Naive thymus-derived CD4-positive, alpha-beta T cell (primary cell): Measurements from ENCODE around the gene ILK. TPM values are rescaled to one million over a fixed set of nuclear protein-coding genes. Genes with fewer than 3 reads are reported as not detected.

ENCODE experiments used
- ATAC-seq: fragments of 150-1000 bp; cut with Tn5 transposase; 2 replicates; pipeline ENCODE4 v1.10.0; 2021; ENCODE audit warnings: mild to moderate bottlenecking, moderate library complexity
- CTCF ChIA-PET: fragments of 350-600 bp; sonication (Branson Sonifier 250); formaldehyde crosslinking; loops from one replicate; lab custom pipeline; 2021; ENCODE audit warnings: antibody characterized with exemption; lab: Charles Lee
- POLR2A ChIA-PET: fragments of 350-600 bp; sonication (Branson Sonifier 250); formaldehyde crosslinking; loops from one replicate; lab custom pipeline; 2021; ENCODE audit warnings: antibody characterized with exemption, inconsistent platforms; lab: Charles Lee
- DNase-seq, 9 donors: peaks; one replicate each; pipeline versions ENCODE4 v3.0.0 to v3.0.0-alpha.2; 2020 to 2022; ENCODE audit warnings: mixed read lengths in 1 of 9
- H3K27ac ChIP-seq: one replicate; pipeline ENCODE4 v1.7.0; 2013; ENCODE audit warnings: mild to moderate bottlenecking, low read depth, low read length, moderate library complexity
- H3K27me3 ChIP-seq, 2 donors: one replicate each; pipeline ENCODE4 v1.7.0; 2013; ENCODE audit warnings: low read length in 2 of 2, mild to moderate bottlenecking in 2 of 2, moderate library complexity in 2 of 2; ENCODE audit not compliant: control insufficient read depth in 2 of 2, insufficient read depth in 2 of 2
- H3K36me3 ChIP-seq, 3 experiments: 1 replicate in 2 of 3; 2 replicates in 1 of 3; pipeline ENCODE4 v1.7.0; 2013; ENCODE audit warnings: low read length in 3 of 3, mild to moderate bottlenecking in 3 of 3, moderate library complexity in 1 of 3; ENCODE audit not compliant: insufficient read depth in 3 of 3, control insufficient read depth in 2 of 3
- H3K4me1 ChIP-seq, 2 donors: one replicate each; pipeline ENCODE4 v1.7.0; 2013; ENCODE audit warnings: low read length in 2 of 2, mild to moderate bottlenecking in 2 of 2, moderate library complexity in 1 of 2; ENCODE audit not compliant: control insufficient read depth in 2 of 2, insufficient read depth in 2 of 2
- H3K4me3 ChIP-seq: 2 replicates; pipeline ENCODE4 v1.7.0; 2013; ENCODE audit warnings: mild to moderate bottlenecking, low read length
- H3K9me3 ChIP-seq, 3 experiments: 1 replicate in 2 of 3; 2 replicates in 1 of 3; pipeline ENCODE4 v1.7.0; 2013; ENCODE audit warnings: low read length in 3 of 3; ENCODE audit not compliant: control insufficient read depth in 2 of 3
- H3K27ac Mint-ChIP-seq, 9 donors: one replicate each; pipeline ENCODE4 v1.8.0; 2020 to 2022; ENCODE audit warnings: mixed read lengths in 9 of 9, mild to moderate bottlenecking in 8 of 9, moderate library complexity in 5 of 9, inconsistent platforms in 2 of 9
- H3K27me3 Mint-ChIP-seq, 5 donors: one replicate each; pipeline ENCODE4 v1.8.0; 2021 to 2022; ENCODE audit warnings: mixed read lengths in 5 of 5, mild to moderate bottlenecking in 1 of 5
- H3K36me3 Mint-ChIP-seq, 5 donors: one replicate each; pipeline ENCODE4 v1.8.0; 2020 to 2022; ENCODE audit warnings: mixed read lengths in 5 of 5, mild to moderate bottlenecking in 3 of 5, inconsistent platforms in 1 of 5
- H3K4me1 Mint-ChIP-seq, 7 donors: one replicate each; pipeline ENCODE4 v1.8.0; 2020 to 2022; ENCODE audit warnings: mixed read lengths in 7 of 7, mild to moderate bottlenecking in 3 of 7, inconsistent platforms in 1 of 7
- H3K4me3 Mint-ChIP-seq, 10 donors: one replicate each; pipeline ENCODE4 v1.8.0; 2020 to 2022; ENCODE audit warnings: mild to moderate bottlenecking in 10 of 10, mixed read lengths in 10 of 10, moderate library complexity in 6 of 10, inconsistent platforms in 2 of 10
- H3K9me3 Mint-ChIP-seq, 11 donors: one replicate each; pipeline ENCODE4 v1.8.0; 2020 to 2022; ENCODE audit warnings: mixed read lengths in 11 of 11, mild to moderate bottlenecking in 4 of 11, inconsistent platforms in 1 of 11, moderate library complexity in 1 of 11
- intact Hi-C, 2 donors: fragments of 100-400 bp; cut with micrococcal nuclease; formaldehyde crosslinking; loops; one replicate each; pipeline ENCODE4 v1.15.1; 2023
- polyA plus RNA-seq, 2 donors: library from polyadenylated mRNA; unstranded; fragments of 300-500 nt; fragmentation: Illumina TruSeq; gene quantifications; one replicate each; pipeline ENCODE4 v1.2.3, GENCODE V29; 2021
- total RNA-seq, 6 experiments: library from RNA in 5 of 6; stranded (reverse) in 5 of 6; gene quantifications; 1 replicate in 5 of 6; 2 replicates in 1 of 6; pipeline ENCODE4 v1.2.3 and lab custom pipeline; 2021 to 2026

ILK gene
- total and polyA plus RNA-seq, 7 experiments from 2014 or later: 34.4 to 165 (median 79.7) TPM

DNA sequence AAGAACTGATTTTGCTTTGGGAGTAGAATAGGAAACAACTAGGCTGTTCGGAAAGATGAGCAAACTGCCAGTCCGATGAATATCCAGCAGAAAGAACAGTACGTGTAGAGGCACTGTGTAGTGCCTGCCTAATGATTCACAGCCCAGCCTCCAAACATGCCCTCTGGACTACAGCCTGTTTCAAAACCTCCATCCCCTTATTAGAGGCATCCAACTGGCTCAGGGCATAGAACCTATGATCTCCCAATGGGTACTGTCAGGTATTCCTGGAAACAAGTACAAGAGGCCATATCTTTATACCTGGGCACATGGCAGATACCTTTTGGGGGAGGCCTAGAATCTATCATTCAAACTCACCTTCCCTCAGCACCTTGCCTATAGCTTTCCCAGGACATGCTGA is 5.0 kb upstream of the ILK start:
- Mint-ChIP-seq H3K4me3 (no peak overlapping the region), H3K4me1 (peaks cover 26 to 56% (median 41%) of the 10 kb centered on the region in 7 donors), H3K27me3 (no peaks in the 10 kb centered on the region), H3K27ac (peak overlapping the region in 5 of 9 donors; percentile 13 to 60 (median 32)), H3K9me3 (no peaks in the 10 kb centered on the region), H3K36me3 (peaks cover 19 to 50% (median 34%) of the 10 kb centered on the region in 5 donors)
- intact Hi-C loops: no loop called here
- peaks cover 17% of the 10 kb centered on the region in 2 donors for H3K4me1 ChIP-seq
- H3K36me3 ChIP-seq: peaks cover 10 to 67% (median 12%) of the 10 kb centered on the region in 3 experiments
- no peaks in the 10 kb centered on the region for H3K9me3 ChIP-seq
- H3K4me3 ChIP-seq: no peak overlapping the region
- H3K27me3 ChIP-seq: no peaks in the 10 kb centered on the region
- no peak for DNase-seq
- CTCF ChIA-PET: no interaction called here
- H3K27ac ChIP-seq: no peak overlapping the region
- POLR2A ChIA-PET: interaction anchor here (0.6 to 1.4 kb wide), 2 partner anchors 20 to 116 kb away, joined by 3 to 4 read pairs; no protein-coding TSS in a partner anchor
- no peak for ATAC-seq

DNA sequence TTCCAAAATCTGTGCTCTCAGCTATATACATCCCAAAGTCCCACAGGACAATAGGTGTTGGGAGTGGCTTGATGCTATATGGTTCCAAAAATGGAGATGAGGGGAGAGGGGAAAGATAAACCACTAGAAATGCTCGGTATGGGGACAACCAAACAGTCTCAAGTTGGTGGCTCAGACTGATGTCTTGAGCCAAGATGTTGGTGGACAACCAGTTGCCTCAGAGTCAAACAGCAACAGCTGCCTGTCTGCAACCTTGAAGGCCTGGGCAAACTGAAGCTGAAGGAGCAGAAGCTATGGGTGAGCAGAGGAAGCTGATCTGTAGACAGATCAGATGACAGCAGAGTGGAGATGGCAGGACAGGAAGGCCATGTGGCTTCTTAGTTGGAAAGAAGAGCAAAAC is 4.1 kb upstream of the ILK start:
- Mint-ChIP-seq H3K27ac (peak overlapping the region in 4 of 9 donors; percentile 32 to 60 (median 48)), H3K4me1 (peaks cover 22 to 47% (median 32%) of the 10 kb centered on the region in 7 donors), H3K27me3 (no peaks in the 10 kb centered on the region), H3K36me3 (peaks cover 19 to 41% (median 30%) of the 10 kb centered on the region in 5 donors), H3K9me3 (no peaks in the 10 kb centered on the region), H3K4me3 (no peak overlapping the region)
- H3K9me3 ChIP-seq: no peaks in the 10 kb centered on the region
- ATAC-seq: no peak
- peaks cover 10 to 68% (median 12%) of the 10 kb centered on the region in 3 experiments for H3K36me3 ChIP-seq
- ChIA-PET POLR2A (interaction anchor here (1.1 kb wide), 1 partner anchor 12 kb away, joined by 4 read pairs; the partner anchor contains the start of gene TAF10), CTCF (interaction anchor here (1.0 to 1.4 kb wide), 2 partner anchors 19 to 22 kb away, joined by 3 read pairs; no protein-coding TSS in a partner anchor)
- no peak overlapping the region for H3K4me3 ChIP-seq
- no peak for DNase-seq
- H3K27ac ChIP-seq: no peak overlapping the region
- no peaks in the 10 kb centered on the region for H3K27me3 ChIP-seq
- intact Hi-C loops: no loop called here
- H3K4me1 ChIP-seq: peaks cover 17 to 18% of the 10 kb centered on the region in 2 donors

DNA sequence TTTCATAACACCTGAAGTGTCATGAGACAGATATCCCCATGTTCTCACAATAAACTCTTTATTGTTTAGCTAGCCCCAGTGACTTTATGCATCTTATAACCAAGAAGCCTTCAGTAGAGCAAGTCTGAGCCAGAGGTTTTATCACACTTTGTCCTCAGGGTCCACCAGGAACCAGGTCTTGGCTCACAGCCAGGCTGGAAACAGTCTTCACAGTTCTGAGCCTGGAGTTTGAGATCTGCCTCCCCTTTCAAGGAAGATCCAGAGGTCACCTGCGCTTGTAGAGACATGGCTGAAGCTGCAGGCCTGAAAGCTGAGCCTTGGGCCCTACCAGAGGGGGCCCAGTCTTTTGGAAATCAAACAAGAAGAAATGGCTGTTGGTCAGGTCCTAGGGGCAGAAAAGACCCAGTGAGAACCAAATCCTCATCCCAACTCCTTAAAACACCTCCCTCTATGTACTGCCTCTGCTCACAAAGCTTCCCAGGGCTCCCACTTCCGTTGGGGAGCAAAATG is 3.6 kb upstream of the ILK start:
- ChIA-PET POLR2A (interaction anchor here (1.1 kb wide), 1 partner anchor 12 kb away, joined by 4 read pairs; the partner anchor contains the start of gene TAF10), CTCF (interaction anchor here (1.0 to 1.4 kb wide), 2 partner anchors 19 to 22 kb away, joined by 3 read pairs; no protein-coding TSS in a partner anchor)
- Mint-ChIP-seq H3K27ac (peak overlapping the region in 2 of 9 donors; percentile 32 to 43), H3K4me3 (no peak overlapping the region), H3K9me3 (no peaks in the 10 kb centered on the region), H3K4me1 (peaks cover 20 to 44% (median 28%) of the 10 kb centered on the region in 7 donors), H3K36me3 (peaks cover 19 to 39% (median 26%) of the 10 kb centered on the region in 5 donors), H3K27me3 (no peaks in the 10 kb centered on the region)
- no peak for ATAC-seq
- intact Hi-C loops: loop anchor here in 1 of 2 donors (10.0 kb wide), 1 partner anchor 915 kb away; the partner anchor contains the start of genes TRIM22 and TRIM5
- H3K36me3 ChIP-seq: peaks cover 10 to 65% (median 12%) of the 10 kb centered on the region in 3 experiments
- H3K27me3 ChIP-seq: no peaks in the 10 kb centered on the region
- H3K9me3 ChIP-seq: no peaks in the 10 kb centered on the region
- no peak overlapping the region for H3K27ac ChIP-seq
- peaks cover 20 to 23% of the 10 kb centered on the region in 2 donors for H3K4me1 ChIP-seq
- H3K4me3 ChIP-seq: no peak overlapping the region
- DNase-seq: no peak

DNA sequence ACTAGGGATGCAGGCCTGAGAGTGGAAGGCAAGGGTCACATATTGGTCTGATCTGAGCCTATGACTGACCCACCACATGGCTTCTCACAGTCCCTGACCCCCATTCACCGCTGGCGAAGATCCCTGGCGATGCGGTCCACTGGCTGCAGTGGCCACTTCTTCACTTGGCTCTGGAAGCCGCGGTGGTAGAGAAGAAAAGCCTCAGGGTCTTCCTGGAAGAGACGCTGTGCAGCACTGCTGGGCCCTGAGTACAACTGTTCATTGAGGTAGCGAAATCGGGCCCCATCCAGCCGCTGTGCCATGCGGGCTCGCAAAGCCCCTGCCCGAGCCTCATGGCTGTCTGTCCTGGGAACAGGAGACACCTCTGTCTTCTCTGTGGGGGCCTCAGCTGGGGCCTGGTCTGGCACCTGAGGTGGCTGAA is 2.5 kb upstream of the ILK start:
- ChIA-PET CTCF (no interaction called here), POLR2A (no interaction called here)
- intact Hi-C loops: loop anchor here in 1 of 2 donors (10.0 kb wide), 1 partner anchor 916 kb away; the partner anchor contains the start of genes TRIM22 and TRIM5
- H3K27ac ChIP-seq: no peak overlapping the region
- Mint-ChIP-seq H3K9me3 (no peaks in the 10 kb centered on the region), H3K4me3 (peak overlapping the region in 2 of 10 donors; percentile 18 to 39), H3K4me1 (peaks cover 18 to 37% (median 28%) of the 10 kb centered on the region in 7 donors), H3K27ac (peak overlapping the region in 1 of 9 donors; percentile 72), H3K27me3 (no peaks in the 10 kb centered on the region), H3K36me3 (peaks cover 17 to 32% (median 24%) of the 10 kb centered on the region in 5 donors)
- no peak overlapping the region for H3K4me3 ChIP-seq
- peaks cover 31 to 32% of the 10 kb centered on the region in 2 donors for H3K4me1 ChIP-seq
- H3K27me3 ChIP-seq: no peaks in the 10 kb centered on the region
- H3K36me3 ChIP-seq: peaks cover 10 to 60% (median 12%) of the 10 kb centered on the region in 3 experiments
- DNase-seq (no peak), ATAC-seq (no peak)
- H3K9me3 ChIP-seq: no peaks in the 10 kb centered on the region

DNA sequence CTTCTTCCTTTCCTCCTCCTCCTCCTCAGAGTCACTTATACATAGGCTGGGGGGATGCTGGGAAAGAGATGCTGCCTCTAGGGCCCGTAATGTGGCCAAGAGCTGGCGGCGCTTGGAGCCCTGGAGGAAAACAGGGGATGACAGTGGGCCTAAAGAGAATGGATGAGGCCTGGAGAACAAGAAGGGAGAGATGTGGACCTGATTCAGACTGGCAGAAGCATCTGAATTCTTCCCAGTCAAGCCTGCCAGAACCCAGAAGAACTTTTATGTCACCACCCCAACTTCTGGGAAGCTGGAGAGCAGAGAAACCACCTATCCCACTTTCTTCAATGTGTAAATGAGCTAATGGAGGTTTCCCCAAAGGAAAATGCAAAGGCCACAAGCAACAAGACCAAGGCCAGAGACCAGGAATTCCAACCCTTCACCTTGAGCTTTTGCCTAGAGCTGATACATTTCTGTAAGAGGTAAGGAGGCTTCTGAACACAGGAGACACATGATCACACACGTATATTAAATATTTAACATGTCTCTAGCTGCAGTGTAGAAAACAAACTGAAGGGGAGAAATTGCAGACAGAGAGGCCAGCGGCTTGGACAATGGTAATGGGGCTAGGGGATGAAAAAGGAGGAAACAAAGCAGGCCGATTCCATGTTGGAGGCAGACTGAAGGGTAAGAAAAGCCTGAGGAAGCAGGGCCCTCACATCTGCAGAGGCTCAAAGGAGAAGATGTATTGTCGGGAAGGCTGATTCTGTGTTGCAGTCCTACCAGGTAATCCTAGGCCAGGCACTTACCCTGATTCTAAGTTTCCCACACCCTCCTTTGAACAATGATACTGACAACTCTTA is 1.3 kb upstream of the ILK start:
- H3K36me3 ChIP-seq: peaks cover 10 to 48% (median 12%) of the 10 kb centered on the region in 3 experiments
- DNase-seq (no peak), ATAC-seq (no peak)
- intact Hi-C loops: loop anchor here (2.0 to 10.0 kb wide), 4 partner anchors 144 to 918 kb away; partner anchors contain the start of genes FHIP1B (in 1 of the 2), TRIM22 (in 1 of the 2) and TRIM5 (in 1 of the 2)
- ChIA-PET POLR2A (interaction anchor here (1.0 to 9.0 kb wide), 8 partner anchors 8 to 183 kb away, joined by 3 to 70 read pairs (median 8); partner anchors contain the start of genes APBB1, MRPL17, TAF10 and TPP1), CTCF (interaction anchor here (1.0 to 3.7 kb wide), 6 partner anchors 10 to 154 kb away, joined by 3 to 41 read pairs (median 4); partner anchors contain the start of genes MRPL17 and TAF10)
- Mint-ChIP-seq H3K9me3 (no peaks in the 10 kb centered on the region), H3K36me3 (peaks cover 15 to 28% (median 27%) of the 10 kb centered on the region in 5 donors), H3K27ac (peak overlapping the region in 1 of 9 donors; percentile 80), H3K4me1 (peaks cover 17 to 32% (median 26%) of the 10 kb centered on the region in 7 donors), H3K4me3 (no peak overlapping the region), H3K27me3 (no peaks in the 10 kb centered on the region)
- H3K27ac ChIP-seq: peak overlapping the region; percentile 86
- no peaks in the 10 kb centered on the region for H3K9me3 ChIP-seq
- H3K27me3 ChIP-seq: no peaks in the 10 kb centered on the region
- peaks cover 44% of the 10 kb centered on the region in 2 donors for H3K4me1 ChIP-seq
- peak overlapping the region; percentile 85 for H3K4me3 ChIP-seq
